Activated CD4-positive, alpha-beta memory T cell treated with anti-CD3 and anti-CD28 coated beads for 36 hours (primary cell): ENCODE data around the gene PRKAA1. TPM values are rescaled to one million over a fixed set of nuclear protein-coding genes. Genes with fewer than 3 reads are reported as not detected.
A peak's percentile ranks its signal among the peaks of the same experiment; 100 is the strongest.
"Not testable (repeated sequence)": the region's sequence is repeated elsewhere in the genome, so short reads cannot be mapped to it uniquely, and the experiment has no call there.

Source experiments
- CTCF ChIA-PET: fragments of 350-600 bp; sonication (Branson Sonifier 250); formaldehyde crosslinking; loops from one replicate; lab custom pipeline; 2021; ENCODE audit warnings: antibody characterized with exemption, inconsistent platforms; lab: Charles Lee
- POLR2A ChIA-PET: fragments of 350-600 bp; sonication (Branson Sonifier 250); formaldehyde crosslinking; loops from one replicate; lab custom pipeline; 2021; ENCODE audit warnings: antibody characterized with exemption; lab: Charles Lee
- DNase-seq: peaks from one replicate; pipeline ENCODE4 v3.0.0-alpha.2; 2020
- H3K27ac Mint-ChIP-seq: one replicate; pipeline ENCODE4 v1.8.0; 2021; ENCODE audit warnings: mixed read lengths
- H3K27me3 Mint-ChIP-seq: one replicate; pipeline ENCODE4 v1.8.0; 2021; ENCODE audit warnings: mixed read lengths
- H3K36me3 Mint-ChIP-seq: one replicate; pipeline ENCODE4 v1.8.0; 2021; ENCODE audit warnings: mixed read lengths
- H3K4me1 Mint-ChIP-seq: one replicate; pipeline ENCODE4 v1.8.0; 2021; ENCODE audit warnings: low read depth, mixed read lengths
- H3K4me3 Mint-ChIP-seq: one replicate; pipeline ENCODE4 v1.8.0; 2021; ENCODE audit warnings: mild to moderate bottlenecking, mixed read lengths
- H3K9me3 Mint-ChIP-seq: one replicate; pipeline ENCODE4 v1.8.0; 2021; ENCODE audit warnings: mixed read lengths
- intact Hi-C: fragments of 100-400 bp; cut with micrococcal nuclease; formaldehyde crosslinking; loops from one replicate; pipeline ENCODE4 v1.15.1; 2023
- total RNA-seq, 2 experiments: library from RNA; stranded (reverse); gene quantifications; one replicate each; pipeline ENCODE4 v1.2.3, GENCODE V29; 2021

PRKAA1 gene
- total RNA-seq, 2 experiments from 2014 or later = 54.4 to 55.6 TPM

DNA sequence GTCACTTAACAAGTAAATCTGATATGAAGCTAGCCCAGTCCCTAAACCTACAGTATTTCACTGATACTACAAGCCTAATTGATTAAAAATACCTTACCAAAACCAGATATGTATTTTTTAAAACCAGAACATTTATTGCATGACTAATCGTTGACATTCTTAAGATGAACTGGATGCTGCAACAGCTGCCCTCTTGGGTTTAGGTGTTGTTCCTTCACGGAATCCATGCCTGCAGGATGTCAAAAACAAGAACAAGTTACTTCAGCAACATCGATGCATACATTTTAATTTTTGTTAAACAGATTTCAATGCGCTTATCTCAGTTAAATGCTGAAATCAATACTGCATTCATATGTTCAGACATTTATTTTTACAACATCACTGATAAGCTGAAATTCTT, 34.2 kb upstream of the PRKAA1 start:
- H3K27ac Mint-ChIP-seq = peak overlapping the region; percentile 100
- POLR2A ChIA-PET = interaction anchor here (0.6 to 2.7 kb wide), 16 partner anchors 9 to 346 kb away, joined by 3 to 15 read pairs (median 4); partner anchors contain the start of genes PRKAA1, PTGER4 and TTC33
- CTCF ChIA-PET = interaction anchor here (1.2 to 2.2 kb wide), 2 partner anchors 9 to 78 kb away, joined by 3 to 8 read pairs; partner anchors contain the start of gene CARD6
- no peak for DNase-seq
- H3K36me3 Mint-ChIP-seq = peaks cover 79% of the 10 kb centered on the region
- peaks cover 73% of the 10 kb centered on the region for H3K4me1 Mint-ChIP-seq
- intact Hi-C loops = loop anchor here (1.0 to 10.0 kb wide), 5 partner anchors 19 to 916 kb away; partner anchors contain the start of gene PTGER4
- no peaks in the 10 kb centered on the region for H3K9me3 Mint-ChIP-seq
- no peaks in the 10 kb centered on the region for H3K27me3 Mint-ChIP-seq
- H3K4me3 Mint-ChIP-seq = peak overlapping the region; percentile 100

DNA sequence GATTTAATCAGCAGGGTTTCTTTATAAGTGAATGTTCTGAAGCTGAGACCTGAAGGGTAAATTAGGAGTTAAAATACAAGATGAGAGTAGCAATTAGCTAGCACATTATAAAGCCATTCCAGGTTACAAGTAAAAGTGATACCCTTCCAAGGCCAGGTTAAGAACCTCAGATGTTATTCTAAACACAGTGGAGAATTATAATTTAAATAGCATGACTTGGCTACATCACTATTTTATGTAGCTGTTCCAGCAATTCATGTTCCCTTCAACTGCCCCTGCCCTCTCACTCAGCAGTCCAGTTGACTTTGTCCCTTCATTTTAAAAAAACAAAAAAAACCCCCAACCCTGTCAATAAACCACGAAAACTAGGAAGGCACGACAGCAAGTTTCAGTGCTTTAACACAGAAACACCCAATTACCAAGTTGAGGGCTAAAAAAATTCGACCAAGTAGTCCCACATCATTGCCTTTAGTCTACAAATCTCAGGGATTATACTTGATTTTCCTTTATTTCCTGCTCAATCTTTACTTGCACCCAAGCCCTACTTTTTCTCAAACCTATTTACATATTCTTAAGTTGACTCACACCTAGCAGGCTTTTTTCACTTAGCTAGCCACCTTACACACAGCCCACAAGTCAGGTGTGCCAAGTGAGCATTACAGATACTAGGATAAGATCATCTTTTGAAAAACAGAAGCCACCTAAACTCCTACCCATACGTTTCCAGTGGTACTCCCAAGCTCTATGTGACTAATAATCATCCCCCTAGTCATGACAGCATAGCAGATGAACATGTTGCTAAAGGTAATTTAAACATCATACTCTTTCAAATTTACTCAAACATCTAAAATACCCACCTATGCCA, 33.4 kb upstream of the PRKAA1 start:
- Mint-ChIP-seq H3K9me3 (no peaks in the 10 kb centered on the region), H3K4me3 (peak overlapping the region; percentile 100), H3K4me1 (peaks cover 74% of the 10 kb centered on the region), H3K36me3 (peaks cover 85% of the 10 kb centered on the region), H3K27ac (peak overlapping the region; percentile 100), H3K27me3 (no peaks in the 10 kb centered on the region)
- intact Hi-C loops = loop anchor here (1.0 to 10.0 kb wide), 5 partner anchors 18 to 917 kb away; partner anchors contain the start of gene PTGER4
- ChIA-PET CTCF (interaction anchor here (2.2 kb wide), 1 partner anchor 77 kb away, joined by 8 read pairs; no protein-coding TSS in a partner anchor), POLR2A (interaction anchor here (0.6 to 2.7 kb wide), 17 partner anchors 8 to 346 kb away, joined by 3 to 15 read pairs (median 4); partner anchors contain the start of genes PRKAA1, PTGER4 and TTC33)
- DNase-seq = peak; percentile 61

DNA sequence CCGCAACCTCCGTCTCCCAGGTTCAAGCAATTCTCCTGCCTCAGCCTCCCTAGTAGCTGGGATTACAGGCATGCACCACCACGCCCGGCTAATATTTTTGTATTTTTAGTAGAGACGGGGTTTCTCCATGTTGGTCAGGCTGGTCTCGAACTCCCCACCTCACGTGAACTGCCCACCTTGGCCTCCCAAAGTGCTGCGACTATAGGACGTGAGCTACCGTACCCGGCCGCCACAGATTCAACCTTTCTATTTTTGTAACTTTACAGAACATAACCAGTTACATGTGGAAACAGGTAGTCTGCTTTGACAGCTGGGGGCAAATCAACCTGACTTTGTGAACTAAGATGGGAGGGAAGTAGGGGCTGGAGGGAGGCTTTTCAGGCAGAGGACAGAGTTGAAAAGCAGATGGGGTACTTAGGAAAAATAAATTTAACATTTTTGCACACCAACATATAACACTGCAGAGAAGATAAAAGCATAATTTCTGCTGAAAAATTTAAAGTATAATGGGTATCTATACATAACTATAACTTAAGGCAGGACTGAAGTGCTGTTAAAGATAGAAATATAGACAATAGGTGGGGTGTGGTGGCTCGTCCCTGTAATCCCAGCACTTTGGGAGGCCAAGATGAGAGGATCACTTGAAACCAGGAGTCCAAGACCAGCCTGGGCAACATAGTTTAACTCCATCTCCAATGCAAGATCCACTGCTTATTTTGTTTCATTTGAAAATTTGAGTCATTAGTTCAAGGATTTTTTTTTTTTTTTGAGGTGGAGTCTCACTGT, 31.8 kb upstream of the PRKAA1 start:
- CTCF ChIA-PET = interaction anchor here (1.0 kb wide), 1 partner anchor 74 kb away, joined by 3 read pairs; the partner anchor contains the start of gene TTC33
- Mint-ChIP-seq H3K9me3 (no peaks in the 10 kb centered on the region), H3K27me3 (no peaks in the 10 kb centered on the region), H3K36me3 (peaks cover 87% of the 10 kb centered on the region), H3K27ac (peak overlapping the region; percentile 66), H3K4me3 (no peak overlapping the region), H3K4me1 (peaks cover 63% of the 10 kb centered on the region)
- DNase-seq = no peak
- POLR2A ChIA-PET = interaction anchor here (1.0 to 2.3 kb wide), 7 partner anchors 10 to 75 kb away, joined by 3 to 9 read pairs (median 6); partner anchors contain the start of genes PRKAA1 and TTC33
- intact Hi-C loops = loop anchor here (10.0 kb wide), 2 partner anchors 255 to 445 kb away; no protein-coding TSS in a partner anchor

DNA sequence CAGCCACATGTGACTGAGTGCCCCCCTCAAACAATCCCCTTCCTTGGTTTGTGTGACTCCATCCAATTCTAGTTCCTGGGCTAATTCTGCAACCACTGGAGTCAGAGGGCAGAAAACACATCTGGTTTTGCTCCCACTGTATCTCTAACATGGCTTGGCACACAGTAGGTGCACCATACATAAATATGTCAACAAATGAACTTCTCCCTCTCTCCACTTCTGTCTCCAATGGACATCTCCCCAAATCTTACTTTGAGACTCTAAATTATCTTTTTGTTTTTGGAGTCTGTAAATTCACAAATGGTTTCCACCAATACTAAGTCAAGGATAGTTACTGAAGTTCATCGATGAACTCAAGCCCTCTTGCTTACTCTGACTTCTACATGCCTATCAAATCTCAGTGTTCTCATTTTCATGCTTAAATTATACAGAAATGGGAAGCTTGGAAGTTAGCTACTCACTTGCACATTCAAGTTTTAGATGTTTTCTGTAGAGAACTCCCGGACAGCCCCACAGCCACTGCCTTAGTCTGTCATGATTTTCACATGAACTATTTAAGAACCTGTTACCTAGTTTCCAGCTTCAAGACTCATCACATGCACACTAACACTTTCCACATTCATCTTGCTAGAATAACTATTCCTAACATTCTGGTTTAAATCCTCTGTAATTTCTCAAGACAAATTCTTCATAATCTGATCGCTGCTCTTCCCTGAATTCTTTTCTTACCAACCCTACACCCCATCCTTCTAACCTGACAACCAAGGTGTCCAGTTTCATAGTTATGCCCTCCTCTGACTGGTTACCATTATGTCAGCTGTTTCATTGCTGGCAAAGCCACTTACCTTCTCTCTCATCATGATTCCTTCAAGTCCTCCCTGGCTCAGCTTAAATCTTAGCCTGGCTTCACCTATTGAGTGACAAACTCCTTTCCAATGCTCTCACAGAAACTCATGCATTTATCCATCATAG, 30.8 kb upstream of the PRKAA1 start:
- H3K9me3 Mint-ChIP-seq = no peaks in the 10 kb centered on the region
- H3K4me3 Mint-ChIP-seq = no peak overlapping the region
- peaks cover 61% of the 10 kb centered on the region for H3K4me1 Mint-ChIP-seq

DNA sequence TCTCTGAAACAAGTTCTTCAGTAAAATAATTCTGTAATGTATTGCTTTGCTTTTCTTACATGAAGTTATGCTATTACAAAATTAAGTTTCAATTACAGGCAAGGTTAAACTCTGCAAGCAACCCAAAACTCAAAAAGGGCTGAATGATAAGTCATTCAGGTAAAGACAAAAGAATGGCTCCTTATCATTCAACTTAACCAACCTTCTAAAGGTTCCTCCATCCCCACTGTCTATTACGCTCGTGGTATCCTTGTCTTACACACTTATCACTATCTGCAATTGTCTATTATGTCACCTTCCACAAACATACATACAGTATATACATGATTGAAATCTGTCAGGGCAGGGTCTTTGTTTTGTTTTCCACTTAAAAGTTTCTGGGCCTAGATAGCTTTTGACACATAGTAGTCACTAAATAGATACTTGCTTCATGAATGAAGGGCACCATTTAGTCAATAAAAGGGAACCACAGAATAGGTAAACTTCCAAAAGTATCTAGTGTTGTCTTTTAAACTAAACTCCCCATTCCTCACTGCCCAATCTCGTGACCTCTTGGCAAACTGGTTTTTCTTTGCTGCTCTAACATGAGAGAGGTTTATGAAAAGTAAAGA, 30.0 kb upstream of the PRKAA1 start:
- ChIA-PET CTCF (no interaction called here), POLR2A (interaction anchor here (1.7 kb wide), 1 partner anchor 14 kb away, joined by 9 read pairs; no protein-coding TSS in a partner anchor)
- H3K9me3 Mint-ChIP-seq = no peaks in the 10 kb centered on the region
- no peak overlapping the region for H3K4me3 Mint-ChIP-seq
- no peaks in the 10 kb centered on the region for H3K27me3 Mint-ChIP-seq
- peak overlapping the region; percentile 31 for H3K27ac Mint-ChIP-seq
- H3K36me3 Mint-ChIP-seq = peaks cover 70% of the 10 kb centered on the region
- H3K4me1 Mint-ChIP-seq = peaks cover 54% of the 10 kb centered on the region
- DNase-seq = no peak
- intact Hi-C loops = no loop called here

More for the DNA sequence above, 30.8 kb upstream of the PRKAA1 start:
- H3K27me3 Mint-ChIP-seq = no peaks in the 10 kb centered on the region
- ChIA-PET CTCF (interaction anchor here (1.0 kb wide), 1 partner anchor 73 kb away, joined by 3 read pairs; the partner anchor contains the start of gene TTC33), POLR2A (interaction anchor here (1.0 to 2.1 kb wide), 5 partner anchors 9 to 74 kb away, joined by 3 to 9 read pairs (median 5); partner anchors contain the start of gene PRKAA1)
- intact Hi-C loops = no loop called here
- peaks cover 78% of the 10 kb centered on the region for H3K36me3 Mint-ChIP-seq
- H3K27ac Mint-ChIP-seq = peak overlapping the region; percentile 63
- DNase-seq = no peak

DNA sequence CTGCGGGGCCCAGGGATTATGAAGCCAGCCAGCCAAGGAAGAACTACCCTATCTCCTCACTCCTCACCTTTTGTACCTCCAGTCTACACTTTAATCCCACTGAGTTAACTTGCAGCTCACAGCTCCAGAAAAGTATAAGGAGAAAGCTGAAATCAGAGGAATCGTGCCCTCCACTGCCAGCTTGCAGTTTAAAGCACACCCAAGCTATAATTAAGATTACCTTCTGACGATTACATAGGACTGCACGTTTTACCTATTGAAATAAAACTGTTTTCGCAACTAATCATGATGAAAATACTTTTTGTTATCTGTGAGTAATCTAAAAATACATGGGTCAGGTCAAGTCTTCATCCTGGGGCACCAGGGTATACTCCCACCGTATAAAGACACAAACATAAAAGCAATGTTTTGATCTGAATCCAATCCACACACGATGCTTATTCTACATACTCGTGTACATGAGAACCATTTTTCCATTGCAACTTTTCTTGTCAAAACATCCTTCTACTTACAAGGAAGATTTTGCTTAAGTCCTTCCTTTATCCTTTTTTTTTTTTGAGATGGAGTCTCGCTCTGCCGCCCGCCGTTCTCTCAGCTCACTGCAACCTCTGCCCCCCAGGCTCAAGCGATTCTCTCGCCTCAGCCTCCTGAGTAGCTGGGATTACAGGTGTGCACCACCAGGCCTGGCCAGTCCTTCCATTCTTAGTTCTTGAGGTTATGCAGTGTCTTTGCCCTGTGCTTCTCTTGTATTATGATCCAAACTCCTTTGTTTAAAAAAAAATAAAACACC, 29.2 kb upstream of the PRKAA1 start:
- no peaks in the 10 kb centered on the region for H3K27me3 Mint-ChIP-seq
- intact Hi-C loops = no loop called here
- H3K4me1 Mint-ChIP-seq = peaks cover 47% of the 10 kb centered on the region
- DNase-seq = no peak
- no peaks in the 10 kb centered on the region for H3K9me3 Mint-ChIP-seq
- H3K27ac Mint-ChIP-seq = peak overlapping the region; percentile 31
- no peak overlapping the region for H3K4me3 Mint-ChIP-seq
- H3K36me3 Mint-ChIP-seq = peaks cover 62% of the 10 kb centered on the region
- ChIA-PET CTCF (no interaction called here), POLR2A (interaction anchor here (0.6 kb wide), 1 partner anchor 13 kb away, joined by 4 read pairs; no protein-coding TSS in a partner anchor)

DNA sequence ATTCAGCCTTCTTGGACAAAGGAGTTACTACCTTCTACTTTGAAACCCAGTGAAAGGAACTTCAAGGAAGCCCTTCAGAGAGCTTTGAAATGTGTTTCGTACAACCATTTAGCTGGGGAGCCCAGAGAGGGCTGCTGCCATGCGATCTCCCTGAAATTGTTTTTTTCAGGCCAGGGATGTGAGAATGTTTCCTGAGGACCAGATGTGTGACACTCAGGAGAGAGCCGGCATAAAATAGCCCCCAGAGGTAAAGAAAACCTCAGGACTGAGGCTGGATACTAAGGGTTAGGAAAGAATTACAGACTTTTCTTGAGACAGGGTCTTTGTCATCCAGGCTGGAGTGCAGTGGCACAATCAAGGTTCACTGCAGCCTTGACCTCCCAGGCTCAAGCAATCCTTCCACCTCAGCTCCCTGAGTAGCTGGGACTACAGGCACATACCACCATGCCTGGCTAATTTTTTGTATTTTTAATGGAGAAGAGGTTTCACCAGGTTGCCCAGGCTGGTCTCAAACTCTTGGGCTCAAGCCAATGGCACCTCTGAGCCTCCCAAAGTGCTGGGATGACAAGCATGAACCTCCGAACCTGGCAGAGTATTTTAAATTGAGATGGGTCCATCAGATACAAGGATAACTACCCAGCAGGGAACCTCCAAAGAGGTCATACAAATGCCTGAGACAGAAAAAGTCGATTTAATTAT, 28.5 kb upstream of the PRKAA1 start:
- Mint-ChIP-seq H3K9me3 (no peaks in the 10 kb centered on the region), H3K27me3 (no peaks in the 10 kb centered on the region), H3K27ac (peak overlapping the region; percentile 2), H3K36me3 (peaks cover 55% of the 10 kb centered on the region), H3K4me1 (peaks cover 39% of the 10 kb centered on the region), H3K4me3 (no peak overlapping the region)
- CTCF ChIA-PET = no interaction called here
- POLR2A ChIA-PET = interaction anchor here (0.6 to 1.3 kb wide), 2 partner anchors 13 kb away, joined by 4 to 7 read pairs; no protein-coding TSS in a partner anchor
- no peak for DNase-seq
- intact Hi-C loops = no loop called here

DNA sequence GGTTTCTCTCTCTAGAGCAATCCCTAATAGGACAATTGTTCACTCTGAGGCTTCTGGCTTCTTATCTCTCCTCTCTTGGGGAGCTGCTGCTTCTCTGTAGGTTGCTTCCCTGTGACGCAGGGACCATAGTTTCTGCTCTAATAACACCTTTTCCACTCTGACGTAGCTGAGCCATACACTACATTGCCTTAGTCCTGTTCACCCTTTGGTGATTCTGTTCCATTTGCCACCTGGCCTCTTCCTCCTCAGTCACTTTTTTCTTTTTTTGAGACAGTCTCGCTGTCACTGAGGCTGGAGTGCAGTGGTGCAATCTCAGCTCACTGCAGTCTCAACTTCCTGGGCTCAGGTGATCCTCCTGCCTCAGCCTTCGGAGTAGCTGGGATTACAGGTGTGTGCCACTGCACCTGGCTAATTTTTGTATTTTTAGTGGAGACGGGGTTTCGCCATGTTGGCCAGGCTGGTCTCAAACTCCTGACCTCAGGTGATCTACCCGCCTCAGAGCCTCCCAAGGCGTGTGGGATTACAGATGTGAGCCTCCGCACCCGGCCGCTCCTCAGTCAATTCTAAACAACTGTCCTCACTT, 27.4 kb upstream of the PRKAA1 start:
- H3K27me3 Mint-ChIP-seq, intact Hi-C loops, H3K9me3 Mint-ChIP-seq: not testable (repeated sequence)

DNA sequence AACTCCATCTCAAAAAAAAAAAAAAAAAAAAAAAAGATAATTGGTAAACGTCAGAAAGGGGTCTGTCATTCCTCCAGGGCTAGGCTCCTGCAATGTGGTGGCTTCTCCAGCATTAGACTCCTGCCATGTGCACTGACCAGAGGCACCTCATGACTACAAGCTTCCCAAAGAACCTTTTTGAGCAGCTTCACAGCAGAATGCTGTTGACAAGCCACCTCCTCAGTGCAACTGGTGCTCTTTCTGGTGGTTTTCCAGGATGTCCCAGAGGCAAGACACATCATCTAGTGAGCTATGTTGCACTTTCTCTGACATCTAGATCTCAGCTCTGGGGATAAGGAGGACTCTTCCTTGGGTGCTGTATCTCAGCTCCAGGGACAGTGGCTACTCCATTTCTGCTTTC, 25.3 kb upstream of the PRKAA1 start:
- H3K36me3 Mint-ChIP-seq = peaks cover 24% of the 10 kb centered on the region
- no peak overlapping the region for H3K4me3 Mint-ChIP-seq
- no peaks in the 10 kb centered on the region for H3K9me3 Mint-ChIP-seq
- CTCF ChIA-PET = no interaction called here
- intact Hi-C loops = no loop called here
- DNase-seq = no peak
- POLR2A ChIA-PET = interaction anchor here (0.5 to 1.4 kb wide), 6 partner anchors 8 to 147 kb away, joined by 3 to 5 read pairs (median 3); no protein-coding TSS in a partner anchor
- H3K27ac Mint-ChIP-seq = no peak overlapping the region
- no peaks in the 10 kb centered on the region for H3K27me3 Mint-ChIP-seq
- H3K4me1 Mint-ChIP-seq = peaks cover 9% of the 10 kb centered on the region

More for the DNA sequence above, 27.4 kb upstream of the PRKAA1 start:
- POLR2A ChIA-PET = interaction anchor here (1.1 to 1.4 kb wide), 3 partner anchors 12 to 19 kb away, joined by 3 to 7 read pairs (median 3); no protein-coding TSS in a partner anchor
- CTCF ChIA-PET, H3K4me3 Mint-ChIP-seq, DNase-seq: not testable (repeated sequence)
- peaks cover 29% of the 10 kb centered on the region for H3K4me1 Mint-ChIP-seq
- peaks cover 44% of the 10 kb centered on the region for H3K36me3 Mint-ChIP-seq
- H3K27ac Mint-ChIP-seq = peak overlapping the region; percentile 60
